DND-41 (cell line): Measurements from ENCODE around the gene MRTFA.

Experiments used
- ATAC-seq: fragments of 200-7000 bp; cut with Tn5 transposase; 3 replicates; pipeline ENCODE4 v1.9.1; 2021; ENCODE audit warnings: low read depth; ENCODE audit not compliant: insufficient read depth
- DNase-seq: peaks from one replicate; pipeline ENCODE4 v3.0.0-alpha.2; 2020
- H2AFZ ChIP-seq: 2 replicates; pipeline ENCODE4 v1.6.0; 2012; ENCODE audit warnings: low read depth, low read length
- H3K27ac ChIP-seq: 2 replicates; pipeline ENCODE4 v1.5.1; 2012; ENCODE audit warnings: low read length, inconsistent platforms
- H3K27me3 ChIP-seq: fragments of 200-600 bp; sonication (generic); 2 replicates; pipeline ENCODE4 v1.6.0; 2012; ENCODE audit warnings: low read length, mild to moderate bottlenecking, inconsistent platforms; ENCODE audit not compliant: insufficient read depth, poor library complexity
- H3K36me3 ChIP-seq: 2 replicates; pipeline ENCODE4 v1.5.1; 2012; ENCODE audit warnings: low read length, inconsistent platforms; ENCODE audit not compliant: insufficient read depth
- H3K4me1 ChIP-seq: 2 replicates; pipeline ENCODE4 v1.5.1; 2012; ENCODE audit warnings: mild to moderate bottlenecking, low read length; ENCODE audit not compliant: insufficient read depth
- H3K4me2 ChIP-seq: 2 replicates; pipeline ENCODE4 v1.6.0; 2012; ENCODE audit warnings: mild to moderate bottlenecking, moderate library complexity, low read length, inconsistent platforms; ENCODE audit not compliant: insufficient read depth
- H3K4me3 ChIP-seq, 2 experiments: fragments of 200-600 bp in 1 of 2; shearing (Covaris generic) in 1 of 2; 2 replicates each; pipeline ENCODE4 v1.5.1; 2012 to 2016; ENCODE audit warnings: inconsistent platforms in 2 of 2, low read length in 2 of 2, mild to moderate bottlenecking in 2 of 2, low read depth in 1 of 2, moderate library complexity in 1 of 2
- H3K79me2 ChIP-seq: 2 replicates; pipeline ENCODE4 v1.6.0; 2012; ENCODE audit warnings: low read length, inconsistent platforms; ENCODE audit not compliant: insufficient read depth
- H3K9ac ChIP-seq: 2 replicates; pipeline ENCODE4 v1.6.0; 2012; ENCODE audit warnings: low read depth, mild to moderate bottlenecking, inconsistent platforms, low read length, moderate library complexity
- H3K9me3 ChIP-seq: 2 replicates; pipeline ENCODE4 v1.5.1; 2012; ENCODE audit warnings: low read length, moderate library complexity, mild to moderate bottlenecking, inconsistent platforms; ENCODE audit not compliant: insufficient read depth, severe bottlenecking
- H4K20me1 ChIP-seq: 2 replicates; pipeline ENCODE4 v1.6.0; 2012; ENCODE audit warnings: low read length; ENCODE audit not compliant: insufficient read depth
- EZH2 ChIP-seq: IDR thresholded peaks from 3 replicates; pipeline ENCODE4 v1.6.1; 2012; ENCODE audit warnings: borderline replicate concordance, low read depth, mild to moderate bottlenecking, moderate library complexity, low read length, inconsistent platforms; ENCODE audit not compliant: severe bottlenecking
- TF ChIP-seq, protein P1 (sequence below): IDR thresholded peaks from 2 replicates; pipeline ENCODE4 v1.5.1; 2012; ENCODE audit warnings: borderline replicate concordance, low read length, moderate library complexity, mild to moderate bottlenecking; ENCODE audit not compliant: poor library complexity, severe bottlenecking; ENCODE audit errors: extremely low read depth

Gene MRTFA

DNA sequence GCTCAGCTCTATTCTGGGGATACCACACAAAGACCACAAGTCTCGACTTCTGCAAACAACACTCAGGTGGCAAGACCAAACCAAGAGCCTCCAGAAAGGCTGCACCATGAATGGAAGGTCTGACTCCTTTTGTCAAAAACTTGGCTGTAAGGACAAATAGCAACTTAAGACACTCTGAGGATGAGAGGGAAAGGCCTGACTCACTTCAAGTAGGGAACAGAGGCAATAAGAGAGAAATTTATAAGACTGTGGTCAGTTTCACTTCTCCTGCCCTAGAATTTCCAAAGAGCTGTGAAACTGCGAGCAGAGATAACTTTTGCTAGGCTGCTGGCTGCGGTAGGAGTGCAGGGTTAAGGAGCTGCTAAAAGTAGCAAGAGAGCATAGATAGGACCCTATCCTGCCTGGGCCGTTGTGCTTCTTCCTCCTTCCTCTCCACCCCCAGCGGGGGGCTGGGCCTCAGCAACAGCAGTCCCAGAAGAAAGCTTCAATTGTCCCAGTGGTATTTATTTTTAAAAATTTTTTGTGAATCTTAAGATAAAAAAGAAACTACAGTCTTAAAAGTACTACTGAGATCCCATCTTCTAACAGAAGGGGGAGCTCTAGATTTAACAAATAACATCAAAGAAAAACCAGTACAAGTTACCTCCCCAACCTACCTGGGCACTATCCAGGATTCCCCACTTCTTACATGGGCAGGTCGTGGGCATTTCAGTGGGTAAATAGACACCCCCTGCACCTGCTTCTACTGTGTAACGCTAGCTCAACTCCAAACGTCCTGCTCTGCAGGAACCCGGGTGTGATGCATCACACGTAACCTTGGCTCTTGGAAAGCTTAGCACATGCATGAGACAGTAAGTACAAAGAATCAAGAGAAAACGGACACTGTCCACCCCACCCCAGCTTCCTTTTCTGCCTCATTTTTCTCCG lies 199.8 kb downstream of the MRTFA start:
- Histone ChIP-seq H4K20me1 (peaks cover 16% of the 10 kb centered on the region; the same call in 1 of the 2 replicates), H3K9me3 (no peaks in the 10 kb centered on the region), H3K4me1 (no peaks in the 10 kb centered on the region), H3K9ac (no peak overlapping the region), H3K36me3 (peaks cover 31% of the 10 kb centered on the region), H3K4me2 (no peak overlapping the region), H3K79me2 (peaks cover 19% of the 10 kb centered on the region), H3K27ac (0 out of 2 replicates have a peak overlapping the region, but pooled peaks have one; percentile 30), H3K27me3 (no peaks in the 10 kb centered on the region), H2AFZ (no peak overlapping the region), H3K4me3 (no peak overlapping the region)
- DNase-seq: no peak
- TF ChIP-seq EZH2: no peak
- TF ChIP-seq, protein P1, sequence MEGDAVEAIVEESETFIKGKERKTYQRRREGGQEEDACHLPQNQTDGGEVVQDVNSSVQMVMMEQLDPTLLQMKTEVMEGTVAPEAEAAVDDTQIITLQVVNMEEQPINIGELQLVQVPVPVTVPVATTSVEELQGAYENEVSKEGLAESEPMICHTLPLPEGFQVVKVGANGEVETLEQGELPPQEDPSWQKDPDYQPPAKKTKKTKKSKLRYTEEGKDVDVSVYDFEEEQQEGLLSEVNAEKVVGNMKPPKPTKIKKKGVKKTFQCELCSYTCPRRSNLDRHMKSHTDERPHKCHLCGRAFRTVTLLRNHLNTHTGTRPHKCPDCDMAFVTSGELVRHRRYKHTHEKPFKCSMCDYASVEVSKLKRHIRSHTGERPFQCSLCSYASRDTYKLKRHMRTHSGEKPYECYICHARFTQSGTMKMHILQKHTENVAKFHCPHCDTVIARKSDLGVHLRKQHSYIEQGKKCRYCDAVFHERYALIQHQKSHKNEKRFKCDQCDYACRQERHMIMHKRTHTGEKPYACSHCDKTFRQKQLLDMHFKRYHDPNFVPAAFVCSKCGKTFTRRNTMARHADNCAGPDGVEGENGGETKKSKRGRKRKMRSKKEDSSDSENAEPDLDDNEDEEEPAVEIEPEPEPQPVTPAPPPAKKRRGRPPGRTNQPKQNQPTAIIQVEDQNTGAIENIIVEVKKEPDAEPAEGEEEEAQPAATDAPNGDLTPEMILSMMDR: peak; percentile 70
- ATAC-seq: peak; percentile 68

DNA sequence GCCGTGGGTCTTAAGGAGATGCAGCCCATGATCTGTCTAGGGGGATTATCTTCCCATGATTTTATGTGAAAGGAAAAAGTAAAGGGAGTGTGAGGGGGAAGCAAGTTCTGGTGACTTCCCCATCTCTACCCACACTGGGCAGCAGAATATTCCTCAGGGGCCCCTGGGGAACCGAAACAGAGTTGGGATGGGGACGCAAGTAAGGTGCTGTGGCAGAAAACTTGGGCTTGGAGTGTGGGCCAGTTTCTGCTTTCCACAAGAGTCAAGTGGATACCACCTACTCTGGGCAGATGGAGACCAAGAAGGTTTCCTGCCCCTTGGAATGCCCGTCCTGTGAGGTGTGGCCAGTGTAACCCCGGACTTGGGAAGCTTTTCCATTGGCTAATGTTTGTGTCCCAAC lies 201.8 kb downstream of the MRTFA start:
- H3K4me2 ChIP-seq: no peak overlapping the region
- H3K4me1 ChIP-seq: no peaks in the 10 kb centered on the region
- no peaks in the 10 kb centered on the region for H3K27me3 ChIP-seq
- no peak overlapping the region for H3K27ac ChIP-seq
- H3K4me3 ChIP-seq: no peak overlapping the region
- ATAC-seq: no peak
- no peak overlapping the region for H2AFZ ChIP-seq
- peaks cover 37% of the 10 kb centered on the region for H3K36me3 ChIP-seq
- peaks cover 12% of the 10 kb centered on the region for H3K79me2 ChIP-seq
- DNase-seq: no peak
- no peak overlapping the region for H3K9ac ChIP-seq
- no peak for TF ChIP-seq EZH2
- TF ChIP-seq, protein P1: no peak
- H4K20me1 ChIP-seq: peaks cover 16% of the 10 kb centered on the region; the same call in 1 of the 2 replicates
- H3K9me3 ChIP-seq: no peaks in the 10 kb centered on the region

DNA sequence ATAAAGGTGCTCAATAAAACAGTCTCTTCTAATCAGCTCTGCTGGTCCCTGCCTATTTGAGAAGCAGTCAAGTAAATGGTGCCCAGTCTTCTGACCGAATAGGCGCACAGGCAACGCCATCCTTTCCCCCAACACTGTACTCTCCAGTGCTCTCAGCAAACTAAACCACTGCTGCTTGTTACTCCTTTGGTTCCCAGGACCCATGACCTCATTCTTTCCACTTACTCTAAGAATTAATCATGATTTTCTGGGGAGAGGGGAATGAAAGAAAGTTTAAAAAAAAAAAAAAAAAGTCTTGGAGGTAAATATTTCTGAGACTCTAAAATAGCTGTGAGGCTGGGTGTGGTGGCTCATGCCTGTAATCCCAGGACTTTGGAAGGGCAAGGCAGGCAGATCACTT lies 202.4 kb downstream of the MRTFA start:
- H3K9ac ChIP-seq: no peak overlapping the region
- H3K36me3 ChIP-seq: peaks cover 44% of the 10 kb centered on the region
- no peaks in the 10 kb centered on the region for H3K9me3 ChIP-seq
- no peak overlapping the region for H3K4me2 ChIP-seq
- peaks cover 16% of the 10 kb centered on the region; the same call in 1 of the 2 replicates for H4K20me1 ChIP-seq
- no peak for DNase-seq
- H3K4me3 ChIP-seq: no peak overlapping the region
- H3K27ac ChIP-seq: no peak overlapping the region
- ATAC-seq: no peak
- no peaks in the 10 kb centered on the region for H3K4me1 ChIP-seq
- no peaks in the 10 kb centered on the region for H3K27me3 ChIP-seq
- H3K79me2 ChIP-seq: peaks cover 12% of the 10 kb centered on the region
- TF ChIP-seq, protein P1: no peak
- TF ChIP-seq EZH2: no peak
- no peak overlapping the region for H2AFZ ChIP-seq
